Inflammatory macrophage treated with lipopolysaccharide for 4 hours (primary cell): Measurements from ENCODE around the gene HLA-B.
"Not testable (repeated sequence)": the region's sequence is repeated elsewhere in the genome, so short reads cannot be mapped to it uniquely, and the experiment has no call there.

ENCODE experiments used
- DNase-seq: peaks from one replicate; pipeline ENCODE4 v3.0.0-alpha.2; 2020

Gene HLA-B

GRCh38 chr6:31381666-31382065 is 24.7 kb upstream of the HLA-B start:
- DNase-seq = no peak

GRCh38 chr6:31379850-31380249 is 22.9 kb upstream of the HLA-B start:
- DNase-seq = no peak

- no peak for DNase-seq
Measured at GRCh38 chr6:31378721-31379103, 21.7 kb upstream of the HLA-B start.

- no peak for DNase-seq
Measured at GRCh38 chr6:31378062-31378720, 21.2 kb upstream of the HLA-B start.

GRCh38 chr6:31377029-31377428 is 20.1 kb upstream of the HLA-B start:
- no peak for DNase-seq

- no peak for DNase-seq
Measured at GRCh38 chr6:31375699-31376098, 18.7 kb upstream of the HLA-B start.

GRCh38 chr6:31374118-31374517 is 17.1 kb upstream of the HLA-B start:
- DNase-seq = not testable (repeated sequence)

GRCh38 chr6:31368461-31368860 is 11.5 kb upstream of the HLA-B start:
- DNase-seq = no peak

GRCh38 chr6:31366693-31367470 is 9.9 kb upstream of the HLA-B start:
- peak; percentile 90 for DNase-seq

- no peak for DNase-seq
Measured at GRCh38 chr6:31365864-31366263, 8.9 kb upstream of the HLA-B start.

- DNase-seq = peak; percentile 77
Measured at GRCh38 chr6:31363811-31364210, 6.8 kb upstream of the HLA-B start.

GRCh38 chr6:31362751-31363150 is 5.8 kb upstream of the HLA-B start:
- DNase-seq = no peak

- DNase-seq = no peak
Measured at GRCh38 chr6:31359581-31359980, 2.6 kb upstream of the HLA-B start.

GRCh38 chr6:31358302-31358701 is 1.3 kb upstream of the HLA-B start:
- peak; percentile 62 for DNase-seq

- peak; percentile 35 for DNase-seq
Measured at GRCh38 chr6:31357886-31358285, 907 bp upstream of the HLA-B start.

GRCh38 chr6:31356216-31356945 is 598 bp downstream of the HLA-B start:
- peak; percentile 67 for DNase-seq

- DNase-seq = no peak
Measured at GRCh38 chr6:31355583-31355948, 1.4 kb downstream of the HLA-B start.

- DNase-seq = no peak
Measured at GRCh38 chr6:31354864-31355582, 2.0 kb downstream of the HLA-B start.

- DNase-seq = no peak
Measured at GRCh38 chr6:31354158-31354863, 2.7 kb downstream of the HLA-B start.

GRCh38 chr6:31353384-31353945 is 3.5 kb downstream of the HLA-B start:
- no peak for DNase-seq

GRCh38 chr6:31352683-31353383 is 4.1 kb downstream of the HLA-B start:
- no peak for DNase-seq

- no peak for DNase-seq
Measured at GRCh38 chr6:31352310-31352682, 4.7 kb downstream of the HLA-B start.
